NCI-H2171 treated with DMSO at 0.1 percent for 48 hours (cell line): Measurements from ENCODE around the gene CEP41.
"Not testable (repeated sequence)": the region's sequence is repeated elsewhere in the genome, so short reads cannot be mapped to it uniquely, and the experiment has no call there.

ENCODE experiments used
- DNase-seq: peaks from one replicate; lab custom pipeline; 2025; lab: John Stamatoyannopoulos, UW

CEP41 gene

GRCh38 chr7:130461272-130461671 is 20.5 kb upstream of the CEP41 start:
- DNase-seq = no peak

GRCh38 chr7:130458257-130458656 is 17.4 kb upstream of the CEP41 start:
- DNase-seq = no peak

- DNase-seq = peak; percentile 9
Measured at GRCh38 chr7:130454959-130455358, 14.1 kb upstream of the CEP41 start.

- DNase-seq = no peak
Measured at GRCh38 chr7:130452951-130453350, 12.1 kb upstream of the CEP41 start.

GRCh38 chr7:130451344-130451743 is 10.5 kb upstream of the CEP41 start:
- not testable (repeated sequence) for DNase-seq

- DNase-seq = no peak
Measured at GRCh38 chr7:130446259-130446658, 5.4 kb upstream of the CEP41 start.

- no peak for DNase-seq
Measured at GRCh38 chr7:130444751-130445407, 4.1 kb upstream of the CEP41 start.

- DNase-seq = no peak
Measured at GRCh38 chr7:130444234-130444633, 3.4 kb upstream of the CEP41 start.

GRCh38 chr7:130442601-130443000 is 1.8 kb upstream of the CEP41 start:
- DNase-seq = no peak

GRCh38 chr7:130441408-130441869 is 623 bp upstream of the CEP41 start:
- DNase-seq = peak; percentile 94

GRCh38 chr7:130436253-130436652 is 4.6 kb downstream of the CEP41 start:
- DNase-seq = no peak

GRCh38 chr7:130435311-130435854 is 5.4 kb downstream of the CEP41 start:
- no peak for DNase-seq

- DNase-seq = no peak
Measured at GRCh38 chr7:130433301-130433700, 7.5 kb downstream of the CEP41 start.

- DNase-seq = no peak
Measured at GRCh38 chr7:130432886-130433285, 7.9 kb downstream of the CEP41 start.

- peak; percentile 96 for DNase-seq
Measured at GRCh38 chr7:130430841-130431666, 9.8 kb downstream of the CEP41 start.

- DNase-seq = no peak
Measured at GRCh38 chr7:130430115-130430514, 10.7 kb downstream of the CEP41 start.

GRCh38 chr7:130429019-130429418 is 11.8 kb downstream of the CEP41 start:
- DNase-seq = peak; percentile 70

GRCh38 chr7:130426564-130426963 is 14.3 kb downstream of the CEP41 start:
- DNase-seq = peak; percentile 58

- peak; percentile 90 for DNase-seq
Measured at GRCh38 chr7:130425796-130426195, 15.0 kb downstream of the CEP41 start.

GRCh38 chr7:130423501-130424037 is 17.2 kb downstream of the CEP41 start:
- no peak for DNase-seq

GRCh38 chr7:130421684-130422083 is 19.1 kb downstream of the CEP41 start:
- no peak for DNase-seq

- no peak for DNase-seq
Measured at GRCh38 chr7:130420943-130421578, 19.8 kb downstream of the CEP41 start.
